Measurements from ENCODE around the gene CPNE7.

GRCh38 chr16:89540557-89540956 lies 35.0 kb upstream of the CPNE7 start:
- no peak for TF ChIP-seq CTCF (conservative IDR thresholded peaks at IDR 0.05; ENCODE audit: low read length)
- TF ChIP-seq EZH2phosphoT487 (IDR thresholded peaks at IDR 0.05; ENCODE audit: borderline replicate concordance), result no peak
